ENCODE results near the gene BHLHE23.
"Not testable (repeated sequence)": the region's sequence is repeated elsewhere in the genome, so short reads cannot be mapped to it uniquely, and the experiment has no call there.

The BHLHE23 gene

DNA sequence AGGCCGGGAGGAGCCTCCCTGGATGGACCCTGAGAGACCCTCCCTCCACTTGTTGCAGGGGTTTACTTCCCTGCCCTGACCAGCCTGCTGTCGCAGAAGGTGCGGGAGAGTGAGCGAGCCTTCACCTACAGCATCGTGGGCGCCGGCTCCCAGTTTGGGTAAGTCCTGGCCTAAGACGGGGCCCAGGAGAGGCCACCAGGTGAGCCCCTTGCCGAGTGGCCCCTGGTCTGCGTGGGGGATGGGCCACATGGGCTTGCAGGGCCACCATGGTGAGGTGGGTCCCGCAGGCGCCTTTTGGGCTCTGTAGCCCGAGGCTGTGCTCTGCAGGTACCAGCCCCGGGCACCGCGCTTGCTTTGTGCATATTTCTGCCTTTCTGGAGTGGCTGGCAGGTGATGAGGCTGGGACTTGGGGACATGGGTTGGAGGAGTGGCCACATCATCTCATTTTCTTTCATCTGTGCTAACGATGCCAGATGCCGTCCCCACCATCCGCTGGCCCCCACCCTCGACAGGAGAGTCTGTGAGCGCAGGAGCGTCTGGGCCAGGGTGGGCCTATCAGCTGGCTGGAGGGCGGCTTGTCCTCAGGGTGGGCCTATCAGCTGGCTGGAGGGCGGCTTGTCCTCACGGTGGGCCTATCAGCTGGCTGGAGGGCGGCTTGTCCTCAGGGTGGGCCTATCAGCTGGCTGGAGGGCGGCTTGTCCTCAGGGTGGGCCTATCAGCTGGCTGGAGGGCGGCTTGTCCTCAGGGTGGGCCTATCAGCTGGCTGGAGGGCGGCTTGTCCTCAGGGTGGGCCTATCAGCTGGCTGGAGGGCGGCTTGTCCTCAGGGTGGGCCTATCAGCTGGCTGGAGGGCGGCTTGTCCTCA lies 46.1 kb downstream of the BHLHE23 start:
- DNase-seq, ATAC-seq: not testable (repeated sequence)

DNA sequence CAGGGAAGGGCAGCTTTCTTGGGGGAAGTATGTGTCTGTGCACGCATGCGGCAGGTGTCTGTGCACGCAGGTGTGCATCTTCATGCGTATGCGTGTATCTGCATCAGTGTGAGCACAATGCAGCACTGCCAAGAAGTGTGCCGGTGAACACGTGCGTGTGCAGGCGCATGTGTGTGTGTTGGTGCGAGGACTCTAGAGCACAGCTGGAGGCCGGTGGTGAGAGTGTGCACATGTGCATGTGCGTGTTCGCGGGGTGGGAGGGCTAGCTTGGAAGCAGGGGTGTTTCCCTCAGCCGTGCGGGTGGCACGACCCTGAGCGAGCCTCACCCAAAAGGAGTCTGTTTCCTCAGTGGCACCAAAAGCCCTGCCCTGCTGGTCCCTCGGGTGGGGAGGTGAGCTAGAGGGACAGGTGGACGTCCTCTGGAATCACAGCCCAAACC lies 46.7 kb downstream of the BHLHE23 start:
- DNase-seq (no peak), ATAC-seq (no peak)

DNA sequence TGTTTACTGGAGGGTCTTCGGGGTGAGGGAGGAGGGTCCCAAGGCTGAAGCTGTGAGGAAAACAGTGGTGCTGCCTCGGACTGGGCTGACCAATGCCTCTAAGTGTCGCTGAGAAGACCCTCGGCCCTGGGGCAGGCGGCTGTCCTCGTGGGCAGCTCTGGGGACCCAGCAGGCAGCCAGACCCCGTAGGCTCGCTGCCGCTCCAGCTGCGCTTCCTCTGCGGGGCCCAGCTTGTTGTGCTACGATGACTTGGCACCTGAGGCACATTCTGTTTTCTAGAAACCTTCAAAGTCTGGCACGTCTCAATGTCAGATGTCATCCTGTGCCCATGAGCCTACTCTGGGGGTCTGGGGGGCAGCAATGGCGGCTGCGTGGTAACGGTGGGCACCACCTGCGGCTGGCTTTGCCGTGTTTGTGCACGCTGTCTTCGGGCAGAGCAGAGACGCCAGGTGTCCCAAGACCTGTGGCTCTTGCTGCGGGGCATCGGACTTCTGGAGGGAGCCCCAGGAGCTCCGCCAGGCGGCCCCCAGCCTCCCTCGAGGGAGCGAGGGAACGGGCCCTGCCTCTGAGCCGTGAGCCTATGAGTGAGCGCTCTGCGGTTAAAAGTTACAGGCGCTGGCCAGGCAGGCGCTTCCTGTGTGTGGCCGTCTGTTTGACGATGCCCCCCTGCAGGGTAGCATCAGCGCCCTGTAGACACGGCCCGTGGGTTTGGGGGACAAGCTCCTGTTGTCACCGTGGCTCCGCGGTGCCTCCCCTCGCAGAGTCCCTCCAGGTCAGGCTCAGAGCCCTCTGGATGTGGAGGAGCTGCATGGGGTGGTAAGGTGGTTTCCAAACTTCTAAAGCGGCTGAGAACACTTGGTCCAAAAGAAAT lies 47.4 kb downstream of the BHLHE23 start:
- peak; percentile 25 for ATAC-seq

DNA sequence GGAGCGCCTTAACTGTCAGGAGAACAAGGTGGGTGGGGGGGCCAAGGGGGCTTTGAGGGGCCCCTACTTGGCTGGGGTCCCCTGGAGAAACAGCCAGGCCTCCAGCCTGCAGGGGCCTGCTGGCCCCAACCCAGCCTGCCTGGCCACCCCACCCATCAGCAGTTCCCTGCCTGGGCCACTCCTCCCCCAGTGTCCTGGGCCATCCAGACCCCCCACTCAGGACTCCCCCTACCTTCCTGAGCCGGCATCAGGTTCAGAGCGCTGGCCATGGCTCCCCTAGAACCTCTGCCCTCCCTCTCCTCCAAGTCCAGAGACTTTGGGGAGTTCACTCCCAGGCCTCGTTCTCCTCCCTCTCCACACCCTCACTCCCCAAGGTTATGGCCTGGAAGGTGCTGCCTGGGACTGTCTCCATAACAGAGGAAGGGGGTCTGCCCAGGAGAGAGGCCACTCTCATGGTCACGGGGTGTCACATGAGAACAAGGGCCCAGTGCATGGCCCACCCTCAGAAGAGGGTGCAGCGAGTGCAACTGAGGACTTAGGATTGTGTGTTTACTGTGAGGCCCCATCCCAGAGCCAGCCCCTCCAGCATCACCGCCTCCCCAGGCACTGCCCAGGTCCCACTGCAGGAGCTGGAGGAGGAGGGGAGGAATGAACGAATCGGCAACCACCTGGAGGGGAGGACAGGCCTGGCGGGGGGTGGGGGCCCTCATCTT lies 48.2 kb downstream of the BHLHE23 start:
- DNase-seq = no peak
- ATAC-seq = no peak

More for the DNA sequence above, 47.4 kb downstream of the BHLHE23 start:
- DNase-seq = no peak

DNA sequence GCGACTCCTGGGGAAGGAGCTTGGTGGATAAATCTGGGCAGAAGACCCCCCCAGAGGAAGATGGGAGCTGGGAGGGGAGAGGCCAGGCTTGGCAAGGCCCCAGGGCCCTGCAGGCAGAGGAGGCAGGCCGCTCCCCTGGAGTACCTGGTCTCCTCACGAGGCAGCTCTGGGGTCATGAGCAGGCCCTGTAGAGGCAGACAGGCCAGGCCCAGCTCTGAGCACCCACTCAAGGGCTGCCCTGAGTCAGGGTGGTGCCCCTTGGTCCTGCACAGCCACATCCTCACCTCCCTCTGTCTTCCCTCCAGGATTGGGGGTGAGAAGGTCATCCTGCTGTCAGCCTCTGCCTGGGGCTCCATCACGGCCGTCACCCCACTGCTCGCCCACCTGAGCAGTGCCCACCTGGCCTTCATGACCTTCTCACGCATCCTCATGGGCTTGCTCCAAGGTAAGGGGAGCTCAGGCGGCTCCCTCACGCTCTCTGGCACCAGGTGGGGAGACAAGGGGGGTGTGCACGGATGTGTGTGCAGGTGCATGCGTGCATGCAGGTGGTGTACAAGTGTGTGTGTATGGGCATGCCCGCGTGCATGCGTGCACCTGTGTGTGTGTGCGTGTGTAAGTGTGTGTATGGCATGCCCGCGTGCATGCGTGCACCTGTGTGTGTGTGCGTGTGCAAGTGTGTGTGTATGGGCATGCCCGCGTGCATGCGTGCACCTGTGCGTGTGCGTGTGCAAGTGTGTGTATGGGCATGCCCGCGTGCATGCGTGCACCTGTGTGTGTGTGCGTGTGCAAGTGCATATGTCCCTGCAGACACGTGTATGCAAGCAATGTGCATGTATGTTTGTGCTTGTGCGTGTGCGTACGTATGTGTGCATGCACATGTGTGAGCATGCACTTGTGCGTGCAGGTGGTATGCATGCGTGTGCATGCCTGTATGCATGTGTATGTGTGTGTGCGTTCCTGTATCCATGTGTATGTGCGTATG lies 49.3 kb downstream of the BHLHE23 start:
- DNase-seq (no peak), ATAC-seq (no peak)

DNA sequence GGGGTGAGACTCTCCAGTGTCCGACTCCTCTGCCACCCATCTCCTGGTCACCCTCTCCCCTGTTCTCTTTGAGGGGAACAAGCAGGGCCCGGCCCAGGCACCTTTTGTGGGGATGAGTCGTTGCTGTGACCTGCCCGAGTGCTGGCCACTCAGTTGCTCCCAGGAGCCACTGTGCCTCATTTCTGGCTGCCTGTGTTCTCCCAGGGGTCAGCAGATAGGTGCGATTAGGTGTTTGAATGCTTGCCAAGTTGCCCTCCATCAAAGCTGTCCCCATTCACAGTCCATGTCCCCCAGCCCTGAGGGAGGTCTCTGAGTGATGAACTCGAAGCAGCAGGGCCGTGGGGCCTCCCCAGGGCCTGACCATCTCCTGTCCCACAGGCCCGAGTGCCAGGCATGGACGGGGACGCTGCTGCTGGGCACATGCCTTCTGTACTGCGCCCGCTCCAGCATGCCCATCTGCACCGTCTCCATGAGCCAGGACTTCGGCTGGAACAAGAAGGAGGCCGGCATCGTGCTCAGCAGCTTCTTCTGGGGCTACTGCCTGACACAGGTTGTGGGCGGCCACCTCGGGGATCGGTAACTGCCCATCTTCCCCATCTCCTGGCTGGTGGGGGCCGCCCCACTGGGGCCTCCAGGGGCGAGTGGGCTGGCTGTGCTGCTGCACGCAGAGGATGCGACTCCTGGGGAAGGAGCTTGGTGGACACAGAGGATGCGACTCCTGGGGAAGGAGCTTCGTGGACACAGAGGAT lies 50.2 kb downstream of the BHLHE23 start:
- DNase-seq = no peak

More for the DNA sequence above, 50.2 kb downstream of the BHLHE23 start:
- ATAC-seq = no peak
